Stomach (tissue), 9 donors: ENCODE measurements around the gene PDE6A. TPM values are rescaled to one million over a fixed set of nuclear protein-coding genes. Genes with fewer than 3 reads are reported as not detected.
A peak's percentile ranks its signal among the peaks of the same experiment; 100 is the strongest.

ENCODE experiments used
- DNase-seq, 2 donors: peaks; one replicate each; pipeline versions ENCODE4 v3.0.0 to v3.0.0-alpha.2; 2013 to 2019
- H3K27ac ChIP-seq, 5 donors: fragments of 200-600 bp in 4 of 5; sonication (generic) in 4 of 5; one replicate each; pipeline ENCODE4 v1.5.1; 2013 to 2019; ENCODE audit warnings: mild to moderate bottlenecking in 1 of 5, moderate library complexity in 1 of 5
- H3K27me3 ChIP-seq, 3 donors: fragments of 200-600 bp; sonication (generic); one replicate each; pipeline ENCODE4 v1.5.1; 2017 to 2019; ENCODE audit warnings: mixed run types in 1 of 3
- H3K36me3 ChIP-seq, 4 donors: fragments of 200-600 bp; sonication (generic); 1 replicate in 3 of 4; 2 replicates in 1 of 4; pipeline ENCODE4 v1.5.1; 2016 to 2019
- H3K4me1 ChIP-seq, 4 donors: fragments of 200-600 bp; sonication (generic); one replicate each; pipeline ENCODE4 v1.5.1; 2016 to 2019
- H3K4me3 ChIP-seq, 4 donors: fragments of 200-600 bp; sonication (generic) in 3 of 4; one replicate each; pipeline ENCODE4 v1.5.1; 2016 to 2019; ENCODE audit warnings: mild to moderate bottlenecking in 1 of 4
- H3K9me3 ChIP-seq, 4 donors: fragments of 200-600 bp; sonication (generic); one replicate each; pipeline ENCODE4 v1.5.1; 2016 to 2019
- EP300 ChIP-seq: sonication (generic); formaldehyde crosslinking; IDR thresholded peaks from one replicate; pipeline ENCODE4 v1.6.1; 2017; ENCODE audit warnings: antibody characterized with exemption
- POLR2A ChIP-seq, 4 donors: fragments of 450-650 bp; IDR thresholded peaks; one replicate each; pipeline ENCODE4 v1.6.1; 2016; ENCODE audit warnings: antibody characterized with exemption in 4 of 4, control low read depth in 2 of 4, mild to moderate bottlenecking in 1 of 4, moderate library complexity in 1 of 4
- POLR2AphosphoS5 ChIP-seq, 3 donors: sonication (generic); formaldehyde crosslinking; IDR thresholded peaks; one replicate each; pipeline ENCODE4 v1.6.1; 2016; ENCODE audit warnings: antibody characterized with exemption in 3 of 3
- WGBS, 5 donors: extraction: QIAGEN DNeasy Blood & Tissue Kit in 3 of 5; methylation state at CpG; one replicate each; pipeline versions ENCODE4 v1.1.5 to v1.1.7; 2013 to 2018; 5-methylcytosine and 5-hydroxymethylcytosine counted together
- intact Hi-C: fragments of 100-400 bp; cut with DNase I; formaldehyde crosslinking; loops from one replicate; pipeline ENCODE4 v1.15.1; 2023; ENCODE audit warnings: low total_unique reads
- polyA plus RNA-seq, 3 donors: library from polyadenylated mRNA; stranded (reverse); fragments of 200-250 nt; gene quantifications; one replicate each; pipeline ENCODE4 v1.2.3, GENCODE V29; 2013
- total RNA-seq, 5 donors: library from RNA; depleted of rRNA; stranded (reverse); fragments of >200 nt; gene quantifications; one replicate each; pipeline versions ENCODE4 v1.1.0 to v1.2.3, GENCODE V29; 2014 to 2016
- TF ChIP-seq, protein P1 (sequence below), 7 experiments: fragments of 450-650 bp in 4 of 7; fragments of 200-600 bp in 3 of 7; sonication (generic) in 3 of 7; IDR thresholded peaks; one replicate each; pipeline ENCODE4 v1.5.1; 2016 to 2019; ENCODE audit warnings: antibody characterized with exemption in 7 of 7, control low read depth in 2 of 7, mild to moderate bottlenecking in 1 of 7
- donor health status: healthy with polysubstance abuse.
- donor health status: Bipolar disorder and iron deficiency.
- donor health status: healthy.

PDE6A gene
- total and polyA plus RNA-seq, 8 donors, result under 0.01 to 0.80 TPM; not detected in 6

DNA sequence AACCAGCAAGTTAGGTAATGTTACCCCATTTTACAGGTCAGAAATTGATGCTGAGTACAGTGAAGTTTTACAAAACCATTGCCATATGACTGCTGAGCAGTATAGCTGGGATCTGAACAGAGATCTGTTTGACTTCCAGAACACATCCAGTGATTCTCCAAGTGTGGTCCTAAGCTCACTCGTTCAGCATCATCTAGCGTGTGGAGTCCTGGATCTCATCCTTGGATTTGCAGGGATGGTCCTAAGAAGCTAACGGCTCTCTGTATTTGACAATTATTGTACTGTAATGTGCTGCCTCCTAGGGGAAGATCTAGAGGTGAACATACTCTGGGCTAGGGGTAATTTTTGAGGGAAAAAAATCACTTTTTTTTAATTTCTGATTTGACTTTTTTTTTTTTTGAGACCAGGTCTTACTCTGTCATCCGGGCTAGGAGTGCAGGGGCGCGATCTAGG lies 17.4 kb upstream of the PDE6A start:
- no peaks in the 10 kb centered on the region for H3K9me3 ChIP-seq
- TF ChIP-seq, protein P1, sequence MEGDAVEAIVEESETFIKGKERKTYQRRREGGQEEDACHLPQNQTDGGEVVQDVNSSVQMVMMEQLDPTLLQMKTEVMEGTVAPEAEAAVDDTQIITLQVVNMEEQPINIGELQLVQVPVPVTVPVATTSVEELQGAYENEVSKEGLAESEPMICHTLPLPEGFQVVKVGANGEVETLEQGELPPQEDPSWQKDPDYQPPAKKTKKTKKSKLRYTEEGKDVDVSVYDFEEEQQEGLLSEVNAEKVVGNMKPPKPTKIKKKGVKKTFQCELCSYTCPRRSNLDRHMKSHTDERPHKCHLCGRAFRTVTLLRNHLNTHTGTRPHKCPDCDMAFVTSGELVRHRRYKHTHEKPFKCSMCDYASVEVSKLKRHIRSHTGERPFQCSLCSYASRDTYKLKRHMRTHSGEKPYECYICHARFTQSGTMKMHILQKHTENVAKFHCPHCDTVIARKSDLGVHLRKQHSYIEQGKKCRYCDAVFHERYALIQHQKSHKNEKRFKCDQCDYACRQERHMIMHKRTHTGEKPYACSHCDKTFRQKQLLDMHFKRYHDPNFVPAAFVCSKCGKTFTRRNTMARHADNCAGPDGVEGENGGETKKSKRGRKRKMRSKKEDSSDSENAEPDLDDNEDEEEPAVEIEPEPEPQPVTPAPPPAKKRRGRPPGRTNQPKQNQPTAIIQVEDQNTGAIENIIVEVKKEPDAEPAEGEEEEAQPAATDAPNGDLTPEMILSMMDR (IDR thresholded peaks at IDR 0.05), result peak in 3 of 7 experiments; percentile 15 to 23 (median 23)
- TF ChIP-seq POLR2A (IDR thresholded peaks at IDR 0.05), result no peak
- TF ChIP-seq EP300, result no peak
- no peak for TF ChIP-seq POLR2AphosphoS5 (IDR thresholded peaks at IDR 0.05)
- 58 to 72% (median 68%) methylated on average over 6 of the region's 6 CpGs for WGBS, 5 donors
- peak in 1 of 2 donors; percentile 69 for DNase-seq
- H3K27me3 ChIP-seq, result no peaks in the 10 kb centered on the region
- H3K4me1 ChIP-seq, result peaks cover 11 to 21% (median 20%) of the 10 kb centered on the region in 4 donors
- H3K27ac ChIP-seq, result no peak overlapping the region
- H3K4me3 ChIP-seq, result no peak overlapping the region
- no peaks in the 10 kb centered on the region for H3K36me3 ChIP-seq
- intact Hi-C loops, result no loop called here

DNA sequence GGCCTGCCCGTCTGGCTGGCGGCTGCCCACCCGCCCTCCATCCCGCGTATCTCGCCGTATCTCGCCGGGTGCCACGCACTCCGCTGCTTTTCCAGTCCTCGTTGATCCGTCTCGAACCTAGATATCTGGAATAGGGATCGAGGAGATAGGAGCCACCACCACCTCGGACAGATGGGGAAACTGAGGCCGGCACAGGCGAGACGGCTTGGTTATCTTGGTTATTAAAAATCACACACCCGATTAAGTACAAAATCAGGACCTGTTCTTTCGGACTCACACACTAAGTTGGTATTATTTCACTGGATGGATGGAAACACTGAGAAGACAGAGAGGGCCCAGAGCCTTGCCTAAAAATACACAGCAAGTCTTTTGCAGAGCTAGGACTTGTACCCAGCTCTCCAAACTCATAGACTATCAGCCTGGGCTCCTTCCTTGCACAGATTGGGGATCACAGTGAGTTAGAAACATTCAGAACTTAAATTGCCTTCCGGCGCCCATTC lies 16.6 kb upstream of the PDE6A start:
- no peak for TF ChIP-seq POLR2AphosphoS5 (IDR thresholded peaks at IDR 0.05)
- TF ChIP-seq, protein P1 (IDR thresholded peaks at IDR 0.05), result no peak
- no peak for TF ChIP-seq EP300
- TF ChIP-seq POLR2A (IDR thresholded peaks at IDR 0.05), result no peak
- DNase-seq, result no peak
- H3K9me3 ChIP-seq, result no peaks in the 10 kb centered on the region
- intact Hi-C loops, result no loop called here
- peak overlapping the region; percentile 80 to 95 (median 92) for H3K27ac ChIP-seq
- H3K27me3 ChIP-seq, result no peaks in the 10 kb centered on the region
- peak overlapping the region; percentile 67 to 82 (median 80) for H3K4me3 ChIP-seq
- peaks cover 11 to 21% (median 20%) of the 10 kb centered on the region in 4 donors for H3K4me1 ChIP-seq
- WGBS, 5 donors, result 10 to 12% (median 11%) methylated on average over 23 of the region's 23 CpGs
- no peaks in the 10 kb centered on the region for H3K36me3 ChIP-seq

GRCh38 chr5:149960272-149961185 lies 15.9 kb upstream of the PDE6A start, which contains the start of gene SLC26A2:
SLC26A2 (plus strand) TSS chr5:149960758; CDS start chr5:149977653, 16,895 bp downstream.
- Histone ChIP-seq H3K27me3 (no peaks in the 10 kb centered on the region), H3K4me3 (peak within 1 kb of the TSS; percentile 67 to 82 (median 80)), H3K27ac (peak within 1 kb of the TSS; percentile 80 to 95 (median 93)), H3K4me1 (peaks cover 11 to 21% (median 20%) of the 10 kb centered on the region in 4 donors), H3K9me3 (no peaks in the 10 kb centered on the region), H3K36me3 (no peaks in the 10 kb centered on the region)
- 0 to 1% (median 0%) methylated on average over 48 to 84 of the region's 84 CpGs for WGBS, 5 donors
- TF ChIP-seq POLR2A (IDR thresholded peaks at IDR 0.05) (peak in 2 of 4 donors; percentile 50 to 80), POLR2AphosphoS5 (IDR thresholded peaks at IDR 0.05) (peak; percentile 93 to 99 (median 98)), EP300 (no peak)
- TF ChIP-seq, protein P1 (IDR thresholded peaks at IDR 0.05), result peak in 1 of 7 experiments; percentile 12
- intact Hi-C loops, result no loop called here
- peak; percentile 98 to 99 for DNase-seq
